Fibroblast of lung (primary cell): ENCODE measurements around the gene NTRK2. TPM values are rescaled to one million over a fixed set of nuclear protein-coding genes. Genes with fewer than 3 reads are reported as not detected.

Source experiments
- DNase-seq, 2 donors: peaks; one replicate each; pipeline versions ENCODE4 v3.0.0 to v3.0.0-alpha.2; 2010; ENCODE audit warnings: low read depth in 2 of 2
- H2AFZ ChIP-seq: 2 replicates; pipeline ENCODE4 v1.5.1; 2012; ENCODE audit warnings: low read length, control low read depth, inconsistent platforms
- H3K27ac ChIP-seq: 2 replicates; pipeline ENCODE4 v1.5.1; 2011; ENCODE audit warnings: low read length, control low read depth; ENCODE audit not compliant: insufficient read depth
- H3K27me3 ChIP-seq: 2 replicates; pipeline ENCODE4 v1.5.1; 2011; ENCODE audit warnings: mild to moderate bottlenecking, low read length; ENCODE audit not compliant: control insufficient read depth, insufficient read depth
- H3K36me3 ChIP-seq: 2 replicates; pipeline ENCODE4 v1.5.1; 2011; ENCODE audit warnings: low read length; ENCODE audit not compliant: control insufficient read depth, insufficient read depth
- H3K4me1 ChIP-seq: 2 replicates; pipeline ENCODE4 v1.5.1; 2011; ENCODE audit warnings: low read length; ENCODE audit not compliant: control insufficient read depth, insufficient read depth; ENCODE audit errors: extremely low read depth
- H3K4me2 ChIP-seq: 2 replicates; pipeline ENCODE4 v1.5.1; 2011; ENCODE audit warnings: low read length, control low read depth; ENCODE audit not compliant: insufficient read depth; ENCODE audit errors: extremely low read depth
- H3K4me3 ChIP-seq, 4 experiments: fragments of 200-600 bp in 1 of 4; sonication (generic) in 1 of 4; replicated peaks in 1 of 4; 2 replicates each; pipeline ENCODE4 v1.5.1; 2011 to 2016; ENCODE audit warnings: low read length in 4 of 4, low read depth in 3 of 4, mild to moderate bottlenecking in 3 of 4, control low read depth in 2 of 4, inconsistent platforms in 1 of 4, mixed read lengths in 1 of 4; ENCODE audit not compliant: insufficient read depth in 1 of 4; ENCODE audit errors: control extremely low read depth in 1 of 4
- H3K79me2 ChIP-seq: 2 replicates; pipeline ENCODE4 v1.5.1; 2012; ENCODE audit warnings: mild to moderate bottlenecking, low read length, inconsistent platforms; ENCODE audit not compliant: control insufficient read depth, insufficient read depth
- H3K9ac ChIP-seq: 2 replicates; pipeline ENCODE4 v1.5.1; 2011; ENCODE audit warnings: mild to moderate bottlenecking, low read length, control low read depth; ENCODE audit not compliant: insufficient read depth
- H3K9me3 ChIP-seq: 2 replicates; pipeline ENCODE4 v1.5.1; 2012; ENCODE audit warnings: low read depth, low read length; ENCODE audit not compliant: control insufficient read depth, insufficient read depth
- H4K20me1 ChIP-seq: 2 replicates; pipeline ENCODE4 v1.5.1; 2011; ENCODE audit warnings: low read length; ENCODE audit not compliant: control insufficient read depth, insufficient read depth; ENCODE audit errors: extremely low read depth
- CTCF ChIP-seq, 2 donors: IDR thresholded peaks in 1 of 2; conservative IDR thresholded peaks in 1 of 2; 1 replicate in 1 of 2; 2 replicates in 1 of 2; pipeline ENCODE4 v1.5.1; 2011 to 2012; ENCODE audit warnings: low read length in 2 of 2, control low read depth in 1 of 2, inconsistent platforms in 1 of 2, low read depth in 1 of 2, mild to moderate bottlenecking in 1 of 2
- EZH2 ChIP-seq: IDR thresholded peaks from 2 replicates; pipeline ENCODE4 v1.5.1; 2012; ENCODE audit warnings: low read length, control low read depth, mild to moderate bottlenecking; ENCODE audit errors: missing control alignments
- polyA plus RNA-seq, 2 donors: library from polyadenylated mRNA; depleted of rRNA in 1 of 2; stranded (reverse) in 1 of 2; unstranded in 1 of 2; fragments of >200 nt; gene quantifications; 2 replicates each; pipeline ENCODE4 v1.2.1, GENCODE V29; 2011 to 2012; ENCODE audit warnings: missing spikeins in 1 of 2
- total RNA-seq: library from RNA; depleted of rRNA; stranded (reverse); fragments of >200 nt; gene quantifications from 2 replicates; pipeline ENCODE4 v1.2.1, GENCODE V29; 2014

NTRK2 gene
- total and polyA plus RNA-seq, 2 donors (not counting 1 experiment from before 2014, with no cell fraction given), result 0.66 to 1.1 TPM

GRCh38 chr9:84832453-84832852 lies 162.9 kb downstream of the NTRK2 start:
- Histone ChIP-seq H3K79me2 (no peaks in the 10 kb centered on the region), H3K27me3 (no peaks in the 10 kb centered on the region), H2AFZ (no peak overlapping the region), H3K36me3 (no peaks in the 10 kb centered on the region), H3K9ac (no peak overlapping the region), H3K4me1 (no peaks in the 10 kb centered on the region), H3K4me2 (no peak overlapping the region), H3K9me3 (no peaks in the 10 kb centered on the region), H4K20me1 (no peaks in the 10 kb centered on the region), H3K4me3 (no peak overlapping the region), H3K27ac (no peak overlapping the region)
- TF ChIP-seq EZH2 (no peak), CTCF (conservative IDR thresholded peaks at IDR 0.05 in 1 of 2, IDR thresholded peaks at IDR 0.05 in 1 of 2; ENCODE audit: low read depth in 1 of 2, low read length in 2 of 2) (no peak)
- DNase-seq, result no peak

GRCh38 chr9:84834426-84834825 lies 164.9 kb downstream of the NTRK2 start:
- no peaks in the 10 kb centered on the region for H3K36me3 ChIP-seq
- H3K4me3 ChIP-seq, result no peak overlapping the region
- no peak overlapping the region for H2AFZ ChIP-seq
- no peak for DNase-seq
- no peak overlapping the region for H3K9ac ChIP-seq
- H3K4me2 ChIP-seq, result no peak overlapping the region
- H4K20me1 ChIP-seq, result no peaks in the 10 kb centered on the region
- H3K9me3 ChIP-seq, result no peaks in the 10 kb centered on the region
- H3K79me2 ChIP-seq, result no peaks in the 10 kb centered on the region
- no peaks in the 10 kb centered on the region for H3K4me1 ChIP-seq
- no peak overlapping the region for H3K27ac ChIP-seq
- TF ChIP-seq CTCF (conservative IDR thresholded peaks at IDR 0.05 in 1 of 2, IDR thresholded peaks at IDR 0.05 in 1 of 2; ENCODE audit: low read depth in 1 of 2, low read length in 2 of 2) (no peak), EZH2 (no peak)
- no peaks in the 10 kb centered on the region for H3K27me3 ChIP-seq

GRCh38 chr9:84835745-84836144 lies 166.2 kb downstream of the NTRK2 start:
- Histone ChIP-seq H3K4me3 (no peak overlapping the region), H3K4me2 (no peak overlapping the region), H3K36me3 (no peaks in the 10 kb centered on the region), H3K79me2 (no peaks in the 10 kb centered on the region), H3K9me3 (no peaks in the 10 kb centered on the region), H3K27ac (no peak overlapping the region), H2AFZ (no peak overlapping the region), H3K27me3 (no peaks in the 10 kb centered on the region), H4K20me1 (no peaks in the 10 kb centered on the region), H3K9ac (no peak overlapping the region), H3K4me1 (no peaks in the 10 kb centered on the region)
- no peak for DNase-seq
- TF ChIP-seq EZH2 (no peak), CTCF (conservative IDR thresholded peaks at IDR 0.05 in 1 of 2, IDR thresholded peaks at IDR 0.05 in 1 of 2; ENCODE audit: low read depth in 1 of 2, low read length in 2 of 2) (no peak)
